Ovary (tissue), 9 donors: ENCODE measurements around the gene PTGS1. TPM values are rescaled to one million over a fixed set of nuclear protein-coding genes. Genes with fewer than 3 reads are reported as not detected.

ENCODE experiments used
- DNase-seq, 5 donors: peaks; one replicate each; pipeline ENCODE4 v3.0.0-alpha.2; 2019 to 2020
- H3K27ac ChIP-seq, 2 donors: fragments of 200-600 bp; one replicate each; pipeline versions ENCODE4 v1.5.1 to v1.8.0; 2019 to 2022
- H3K27me3 ChIP-seq: fragments of 200-600 bp; one replicate; pipeline ENCODE4 v1.8.0; 2022
- H3K36me3 ChIP-seq: fragments of 200-600 bp; sonication (generic); one replicate; pipeline ENCODE4 v1.5.1; 2019
- H3K4me1 ChIP-seq: one replicate; pipeline ENCODE4 v1.8.1; 2013; ENCODE audit warnings: mild to moderate bottlenecking, moderate library complexity; ENCODE audit not compliant: insufficient read depth
- H3K4me3 ChIP-seq: fragments of 200-600 bp; sonication (generic); one replicate; pipeline ENCODE4 v1.5.1; 2017
- H3K9me3 ChIP-seq, 2 donors: fragments of 200-600 bp in 1 of 2; sonication (generic) in 1 of 2; one replicate each; pipeline versions ENCODE4 v1.5.1 to v1.8.1; 2013 to 2019; ENCODE audit warnings: mild to moderate bottlenecking in 1 of 2, moderate library complexity in 1 of 2
- CTCF ChIP-seq, 3 donors: fragments of 450-650 bp in 2 of 3; fragments of 200-600 bp in 1 of 3; IDR thresholded peaks; one replicate each; pipeline versions ENCODE4 v1.5.1 to v1.8.0; 2016 to 2022; ENCODE audit warnings: antibody characterized with exemption in 3 of 3, mild to moderate bottlenecking in 1 of 3
- EP300 ChIP-seq: sonication (generic); formaldehyde crosslinking; IDR thresholded peaks from one replicate; pipeline ENCODE4 v1.6.1; 2017; ENCODE audit warnings: antibody characterized with exemption
- POLR2A ChIP-seq: fragments of 450-650 bp; IDR thresholded peaks from one replicate; pipeline ENCODE4 v1.6.1; 2017; ENCODE audit warnings: antibody characterized with exemption, mild to moderate bottlenecking, moderate library complexity
- WGBS, 3 donors: extraction: QIAGEN DNeasy Blood & Tissue Kit in 1 of 3; methylation state at CpG; one replicate each; pipeline versions ENCODE4 v1.1.5 to v1.1.7; 2013 to 2017; 5-methylcytosine and 5-hydroxymethylcytosine counted together
- intact Hi-C, 4 donors: fragments of 100-400 bp; cut with DNase I; formaldehyde crosslinking; loops; one replicate each; pipeline versions ENCODE4 v1.11.0 to v1.15.1; 2022 to 2023
- polyA plus RNA-seq, 2 donors: library from polyadenylated mRNA; stranded (reverse); fragments of 200-250 nt in 1 of 2; fragments of 350-450 nt in 1 of 2; fragmentation: Illumina TruSeq in 1 of 2; extraction: RNeasy Lipid Tissue Mini Kit (QIAGEN cat#74804) in 1 of 2; gene quantifications; one replicate each; pipeline ENCODE4 v1.2.3, GENCODE V29; 2013 to 2014
- total RNA-seq, 7 donors: library from RNA; depleted of rRNA in 2 of 7; stranded (reverse); fragments of >200 nt in 2 of 7; fragmentation: NEBNext Ultra II Directional in 3 of 7; extraction: Animal tissue kit (Norgen Biotek cat#: 25700) in 3 of 7; gene quantifications; one replicate each; pipeline versions ENCODE4 v1.1.0 to v1.2.4, GENCODE V29; 2016 to 2023
- donor health status: DM: no; HTN: no; CAD: no; lungs with moderate emphysema.
- donor health status: DM: no; HTN: no; CAD: no.
- donor health status: Bipolar disorder and iron deficiency.
- donor health status: DM: yes; HTN: yes; CAD: no.
- donor health status: DM: no; HTN: no; CAD: no.
- donor health status: DM: yes; HTN: yes; CAD: no.

PTGS1 gene
- total and polyA plus RNA-seq, 9 donors: 0.90 to 37.1 (median 7.0) TPM

- intact Hi-C loops: no loop called here
Measured at GRCh38 chr9:122332644-122333043, 38.2 kb upstream of the PTGS1 start.

GRCh38 chr9:122333169-122333808 is 37.5 kb upstream of the PTGS1 start:
- no peaks in the 10 kb centered on the region for H3K9me3 ChIP-seq
- H3K4me3 ChIP-seq: no peak overlapping the region
- no peaks in the 10 kb centered on the region for H3K4me1 ChIP-seq
- intact Hi-C loops: no loop called here
- H3K27me3 ChIP-seq: no peaks in the 10 kb centered on the region
- no peak for DNase-seq
- no peaks in the 10 kb centered on the region for H3K36me3 ChIP-seq
- 58 to 67% (median 64%) methylated on average over 10 of the region's 10 CpGs for WGBS, 3 donors
- TF ChIP-seq CTCF (IDR thresholded peaks at IDR 0.05): no peak
- TF ChIP-seq POLR2A: no peak
- TF ChIP-seq EP300: no peak
- no peak overlapping the region for H3K27ac ChIP-seq

More at GRCh38 chr9:122332644-122333043, 38.2 kb upstream of the PTGS1 start:
- H3K9me3 ChIP-seq: no peaks in the 10 kb centered on the region
- H3K27ac ChIP-seq: no peak overlapping the region
- H3K36me3 ChIP-seq: no peaks in the 10 kb centered on the region
- H3K4me3 ChIP-seq: no peak overlapping the region
- no peak for DNase-seq
- WGBS, 3 donors: 51 to 57% (median 55%) methylated on average over 7 of the region's 7 CpGs
- TF ChIP-seq POLR2A (no peak), CTCF (IDR thresholded peaks at IDR 0.05) (no peak)
- no peaks in the 10 kb centered on the region for H3K27me3 ChIP-seq
- no peaks in the 10 kb centered on the region for H3K4me1 ChIP-seq

- Histone ChIP-seq H3K4me3 (no peak overlapping the region), H3K27ac (no peak overlapping the region), H3K4me1 (no peaks in the 10 kb centered on the region), H3K27me3 (no peaks in the 10 kb centered on the region), H3K9me3 (no peaks in the 10 kb centered on the region), H3K36me3 (no peaks in the 10 kb centered on the region)
- TF ChIP-seq EP300 (no peak), CTCF (IDR thresholded peaks at IDR 0.05) (no peak), POLR2A (no peak)
- intact Hi-C loops: no loop called here
- WGBS, 3 donors: 60 to 69% (median 63%) methylated on average over 4 of the region's 4 CpGs
- DNase-seq: no peak
Measured at GRCh38 chr9:122334916-122335315, 35.9 kb upstream of the PTGS1 start.

- H3K4me3 ChIP-seq: no peak overlapping the region
- 72 to 85% (median 85%) methylated on average over 5 of the region's 5 CpGs for WGBS, 3 donors
- H3K27ac ChIP-seq: no peak overlapping the region
- no peaks in the 10 kb centered on the region for H3K27me3 ChIP-seq
- DNase-seq: no peak
- intact Hi-C loops: no loop called here
- TF ChIP-seq EP300 (no peak), POLR2A (no peak), CTCF (IDR thresholded peaks at IDR 0.05) (no peak)
- no peaks in the 10 kb centered on the region for H3K36me3 ChIP-seq
- H3K9me3 ChIP-seq: no peaks in the 10 kb centered on the region
- H3K4me1 ChIP-seq: no peaks in the 10 kb centered on the region
Measured at GRCh38 chr9:122336189-122336588, 34.6 kb upstream of the PTGS1 start.
